Measurements from ENCODE around the gene RPL7A. TPM values are rescaled to one million over a fixed set of nuclear protein-coding genes. Genes with fewer than 3 reads are reported as not detected.

The RPL7A gene
- total RNA-seq, 2 donors from 2014 or later = 2,417 to 2,552 TPM

GRCh38 chr9:133400292-133400691, 52.3 kb downstream of the RPL7A start:
- H3K27ac Mint-ChIP-seq = no peak overlapping the region
- DNase-seq = no peak
- ATAC-seq = no peak
- H3K9me3 ChIP-seq (ENCODE audit: control insufficient read depth, low read length, poor library complexity, severe bottlenecking) = no peaks in the 10 kb centered on the region
- H3K4me1 Mint-ChIP-seq = peaks cover 6% of the 10 kb centered on the region
- no peaks in the 10 kb centered on the region for H3K27me3 Mint-ChIP-seq
- no peaks in the 10 kb centered on the region for H3K36me3 Mint-ChIP-seq (ENCODE audit: low read depth)
- H3K4me3 Mint-ChIP-seq = no peak overlapping the region

Other genes with a start within 250 kb of the RPL7A start
- gene RALGDS, start 227.0 kb upstream of the RPL7A start, total RNA-seq = 100 to 1,000 TPM; 150 to 236 TPM
- 1 to 10 TPM; 2.2 to 2.3 TPM for gene GBGT1, start 184.3 kb upstream of the RPL7A start, total RNA-seq
- not detected for gene OBP2B, start 139.0 kb upstream of the RPL7A start, total RNA-seq
- gene ABO, start 73.0 kb upstream of the RPL7A start, total RNA-seq = 1 to 10 TPM; 2.1 to 3.8 TPM
- gene SURF6, start 12.0 kb upstream of the RPL7A start, total RNA-seq = 10 to 100 TPM; 13.6 to 14.0 TPM
- 10 to 100 TPM; 23.4 to 23.6 TPM for gene MED22, start 87 bp upstream of the RPL7A start, total RNA-seq
- gene SURF1, start 8.3 kb downstream of the RPL7A start, total RNA-seq = 10 to 100 TPM; 34.9 to 46.9 TPM
- 10 to 100 TPM; 14.1 to 16.0 TPM for gene SURF2, start 8.3 kb downstream of the RPL7A start, total RNA-seq
- 100 to 1,000 TPM; 116 to 124 TPM for gene SURF4, start 27.8 kb downstream of the RPL7A start, total RNA-seq
- gene STKLD1, start 28.1 kb downstream of the RPL7A start, total RNA-seq = under 1 TPM; 0.72 to 0.81 TPM
- gene REXO4, start 69.8 kb downstream of the RPL7A start, total RNA-seq = 10 to 100 TPM; 17.0 to 23.4 TPM
- 1 to 10 TPM; 1.1 to 1.9 TPM for gene ADAMTS13, start 74.1 kb downstream of the RPL7A start, total RNA-seq
- gene CACFD1, start 111.8 kb downstream of the RPL7A start, total RNA-seq = 1 to 10 TPM; 1.4 to 3.8 TPM
- 1 to 10 TPM; 1.5 to 3.4 TPM for gene SLC2A6, start 130.9 kb downstream of the RPL7A start, total RNA-seq
- gene MYMK, start 176.7 kb downstream of the RPL7A start, total RNA-seq = not detected
- not detected for gene ADAMTSL2, start 186.5 kb downstream of the RPL7A start, total RNA-seq